Measurements from ENCODE around the gene WNT3A.

Gene WNT3A

DNA sequence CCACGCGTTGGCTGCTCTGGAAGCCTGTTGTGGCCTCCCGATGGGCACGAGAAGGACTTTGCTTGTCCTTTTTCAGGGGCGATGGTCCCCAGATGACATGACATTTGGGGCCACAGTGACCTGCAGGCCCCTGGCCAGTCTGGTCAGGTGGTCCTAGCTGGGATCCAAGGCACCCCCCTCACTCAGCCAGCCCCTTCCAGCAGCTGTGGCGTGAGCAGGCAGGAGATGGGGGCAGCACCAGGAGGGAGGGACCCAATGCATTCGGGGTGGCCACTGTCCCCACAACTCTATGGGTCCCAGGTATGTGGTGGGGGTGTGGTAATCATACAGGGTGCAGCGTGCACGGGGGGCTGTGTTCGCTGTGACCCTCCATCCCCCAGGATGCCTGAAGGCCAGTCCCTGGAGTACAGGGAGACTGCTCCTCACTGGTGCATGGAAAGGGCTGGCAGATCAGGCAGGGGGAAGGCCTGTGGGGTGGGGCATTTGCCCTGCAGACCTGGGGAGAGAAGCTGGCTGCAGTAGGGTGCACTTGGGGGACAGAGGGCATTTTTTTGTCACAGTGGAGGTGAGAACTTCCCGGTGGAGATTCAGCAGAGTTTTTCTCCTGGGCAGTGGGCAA, 31.7 kb downstream of the WNT3A start:
- Histone ChIP-seq H3K27ac (ENCODE audit: low read length) (no peak overlapping the region), H3K4me1 (ENCODE audit: low read length) (no peaks in the 10 kb centered on the region), H3K27me3 (replicated peaks; ENCODE audit: insufficient read depth, low read length) (peaks cover 8% of the 10 kb centered on the region; the same call in 1 of the 2 replicates), H3K4me2 (ENCODE audit: low read depth, low read length) (no peak overlapping the region), H3K4me3 (ENCODE audit: low read length) (no peak overlapping the region), H3K9me3 (replicated peaks; ENCODE audit: insufficient read depth, low read length) (no peaks in the 10 kb centered on the region), H4K20me1 (ENCODE audit: insufficient read depth, low read length) (no peaks in the 10 kb centered on the region), H3K79me2 (ENCODE audit: low read length) (no peaks in the 10 kb centered on the region), H3K9me2 (replicated peaks; ENCODE audit: insufficient read depth, low read length) (no peaks in the 10 kb centered on the region), H3F3A (ENCODE audit: insufficient read depth, low read length) (no peaks in the 10 kb centered on the region), H3K9ac (ENCODE audit: low read length) (no peak overlapping the region), H2AFZ (ENCODE audit: low read length) (no peak overlapping the region), H3K36me3 (replicated peaks; ENCODE audit: insufficient read depth, low read length) (no peaks in the 10 kb centered on the region)
- no peak for DNase-seq
- TF ChIP-seq, protein P1, sequence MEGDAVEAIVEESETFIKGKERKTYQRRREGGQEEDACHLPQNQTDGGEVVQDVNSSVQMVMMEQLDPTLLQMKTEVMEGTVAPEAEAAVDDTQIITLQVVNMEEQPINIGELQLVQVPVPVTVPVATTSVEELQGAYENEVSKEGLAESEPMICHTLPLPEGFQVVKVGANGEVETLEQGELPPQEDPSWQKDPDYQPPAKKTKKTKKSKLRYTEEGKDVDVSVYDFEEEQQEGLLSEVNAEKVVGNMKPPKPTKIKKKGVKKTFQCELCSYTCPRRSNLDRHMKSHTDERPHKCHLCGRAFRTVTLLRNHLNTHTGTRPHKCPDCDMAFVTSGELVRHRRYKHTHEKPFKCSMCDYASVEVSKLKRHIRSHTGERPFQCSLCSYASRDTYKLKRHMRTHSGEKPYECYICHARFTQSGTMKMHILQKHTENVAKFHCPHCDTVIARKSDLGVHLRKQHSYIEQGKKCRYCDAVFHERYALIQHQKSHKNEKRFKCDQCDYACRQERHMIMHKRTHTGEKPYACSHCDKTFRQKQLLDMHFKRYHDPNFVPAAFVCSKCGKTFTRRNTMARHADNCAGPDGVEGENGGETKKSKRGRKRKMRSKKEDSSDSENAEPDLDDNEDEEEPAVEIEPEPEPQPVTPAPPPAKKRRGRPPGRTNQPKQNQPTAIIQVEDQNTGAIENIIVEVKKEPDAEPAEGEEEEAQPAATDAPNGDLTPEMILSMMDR (IDR thresholded peaks at IDR 0.05; ENCODE audit: low read length), result no peak
- TF ChIP-seq EZH2phosphoT487 (IDR thresholded peaks at IDR 0.05; ENCODE audit: low read length) (no peak), EZH2 (optimal IDR thresholded peaks at IDR 0.05; ENCODE audit: low read depth, low read length) (no peak)

DNA sequence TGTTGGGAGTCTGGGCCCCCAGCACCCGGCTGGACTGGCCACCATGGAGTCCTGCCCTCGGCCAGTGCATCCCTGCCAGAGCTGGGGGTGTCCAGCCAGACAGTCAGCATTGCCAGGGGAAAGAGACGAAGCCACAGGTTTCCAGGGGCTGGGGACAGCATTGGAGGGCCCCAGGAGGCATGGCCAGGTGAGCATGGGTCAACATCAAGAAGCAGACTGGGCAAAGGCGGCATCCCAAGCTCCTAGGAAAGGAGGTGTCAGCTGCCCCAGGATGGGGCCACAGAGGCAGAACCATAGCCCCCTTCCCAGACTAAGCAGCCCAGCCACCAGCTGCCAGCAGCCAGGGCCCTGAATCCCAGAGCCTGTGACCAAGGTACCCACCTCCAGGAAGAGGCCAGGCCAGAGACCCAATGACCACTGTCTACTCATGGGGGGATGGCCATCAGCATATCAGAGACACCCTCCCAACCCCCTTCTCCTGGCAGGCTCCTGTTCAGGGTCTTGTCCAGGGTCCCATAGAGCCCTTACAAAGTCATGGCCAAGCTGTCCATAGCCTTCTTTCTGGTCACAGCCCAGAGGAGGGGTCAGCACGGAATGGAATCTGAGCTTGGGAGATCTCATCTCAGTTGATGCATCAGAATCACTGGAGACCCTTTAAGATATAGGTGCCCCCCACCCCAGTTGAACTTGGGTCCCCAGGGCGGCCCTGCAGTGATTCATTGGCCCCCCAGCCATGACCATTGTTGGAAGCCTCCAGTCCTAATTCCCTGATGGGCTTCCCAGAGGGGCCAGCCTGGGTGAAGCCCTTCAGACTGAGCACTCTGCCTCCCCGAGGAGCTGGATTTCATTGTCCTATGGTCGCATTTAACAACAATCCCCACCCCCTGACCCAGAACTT, 32.5 kb downstream of the WNT3A start:
- H3K79me2 ChIP-seq (ENCODE audit: low read length), result no peaks in the 10 kb centered on the region
- no peak overlapping the region for H3K27ac ChIP-seq (ENCODE audit: low read length)
- H3F3A ChIP-seq (ENCODE audit: insufficient read depth, low read length), result no peaks in the 10 kb centered on the region
- DNase-seq, result no peak
- H3K27me3 ChIP-seq (replicated peaks; ENCODE audit: insufficient read depth, low read length), result peaks cover 10% of the 10 kb centered on the region; the same call in 1 of the 2 replicates
- no peaks in the 10 kb centered on the region for H4K20me1 ChIP-seq (ENCODE audit: insufficient read depth, low read length)
- H3K4me3 ChIP-seq (ENCODE audit: low read length), result no peak overlapping the region
- H3K4me1 ChIP-seq (ENCODE audit: low read length), result no peaks in the 10 kb centered on the region
- H3K9me2 ChIP-seq (replicated peaks; ENCODE audit: insufficient read depth, low read length), result no peaks in the 10 kb centered on the region
- no peak overlapping the region for H2AFZ ChIP-seq (ENCODE audit: low read length)
- H3K4me2 ChIP-seq (ENCODE audit: low read depth, low read length), result no peak overlapping the region
- H3K36me3 ChIP-seq (replicated peaks; ENCODE audit: insufficient read depth, low read length), result no peaks in the 10 kb centered on the region
- H3K9ac ChIP-seq (ENCODE audit: low read length), result no peak overlapping the region
- no peaks in the 10 kb centered on the region for H3K9me3 ChIP-seq (replicated peaks; ENCODE audit: insufficient read depth, low read length)
- TF ChIP-seq, protein P1 (IDR thresholded peaks at IDR 0.05; ENCODE audit: low read length), result no peak
- TF ChIP-seq EZH2 (optimal IDR thresholded peaks at IDR 0.05; ENCODE audit: low read depth, low read length) (no peak), EZH2phosphoT487 (IDR thresholded peaks at IDR 0.05; ENCODE audit: low read length) (no peak)

GRCh38 chr1:228039986-228040385, 33.2 kb downstream of the WNT3A start:
- TF ChIP-seq EZH2phosphoT487 (IDR thresholded peaks at IDR 0.05; ENCODE audit: low read length), result no peak
- TF ChIP-seq, protein P1 (IDR thresholded peaks at IDR 0.05; ENCODE audit: low read length), result no peak
- no peak for TF ChIP-seq EZH2 (optimal IDR thresholded peaks at IDR 0.05; ENCODE audit: low read depth, low read length)
- Histone ChIP-seq H3K36me3 (replicated peaks; ENCODE audit: insufficient read depth, low read length) (no peaks in the 10 kb centered on the region), H2AFZ (ENCODE audit: low read length) (no peak overlapping the region), H3K4me2 (ENCODE audit: low read depth, low read length) (no peak overlapping the region), H3K4me1 (ENCODE audit: low read length) (no peaks in the 10 kb centered on the region), H4K20me1 (ENCODE audit: insufficient read depth, low read length) (no peaks in the 10 kb centered on the region), H3K9ac (ENCODE audit: low read length) (no peak overlapping the region), H3K27me3 (replicated peaks; ENCODE audit: insufficient read depth, low read length) (peaks cover 17% of the 10 kb centered on the region; the same call in 1 of the 2 replicates), H3K27ac (ENCODE audit: low read length) (no peak overlapping the region), H3K79me2 (ENCODE audit: low read length) (no peaks in the 10 kb centered on the region), H3K9me2 (replicated peaks; ENCODE audit: insufficient read depth, low read length) (no peaks in the 10 kb centered on the region), H3K4me3 (ENCODE audit: low read length) (no peak overlapping the region), H3K9me3 (replicated peaks; ENCODE audit: insufficient read depth, low read length) (no peaks in the 10 kb centered on the region), H3F3A (ENCODE audit: insufficient read depth, low read length) (no peaks in the 10 kb centered on the region)
- no peak for DNase-seq

All from MM.1S (cell line).